ENCODE data around the gene TBRG4.
"Not testable (repeated sequence)": the region's sequence is repeated elsewhere in the genome, so short reads cannot be mapped to it uniquely, and the experiment has no call there.

The TBRG4 gene

GRCh38 chr7:45118889-45119331 is 7.4 kb upstream of the TBRG4 start:
- ChIA-PET CTCF (interaction anchor here (8.2 kb wide), 1 partner anchor 17 kb away, joined by 41 read pairs; no protein-coding TSS in a partner anchor), POLR2A (no interaction called here)
- TF ChIP-seq CTCF (IDR thresholded peaks at IDR 0.05; ENCODE audit: control extremely low read depth, extremely low read depth, low read depth, missing control alignments) = no peak
- no peak for DNase-seq (ENCODE audit: extremely low spot score)

GRCh38 chr7:45118292-45118691 is 6.8 kb upstream of the TBRG4 start:
- no peak for DNase-seq (ENCODE audit: extremely low spot score)
- ChIA-PET POLR2A (no interaction called here), CTCF (interaction anchor here (8.2 kb wide), 1 partner anchor 18 kb away, joined by 41 read pairs; no protein-coding TSS in a partner anchor)
- no peak for TF ChIP-seq CTCF (IDR thresholded peaks at IDR 0.05; ENCODE audit: control extremely low read depth, extremely low read depth, low read depth, missing control alignments)

- DNase-seq (ENCODE audit: extremely low spot score) = no peak
- TF ChIP-seq CTCF (IDR thresholded peaks at IDR 0.05; ENCODE audit: control extremely low read depth, extremely low read depth, low read depth, missing control alignments) = no peak
- POLR2A ChIA-PET = no interaction called here
- CTCF ChIA-PET = interaction anchor here (8.2 kb wide), 1 partner anchor 19 kb away, joined by 41 read pairs; no protein-coding TSS in a partner anchor
Measured at GRCh38 chr7:45117582-45117981, 6.1 kb upstream of the TBRG4 start.

GRCh38 chr7:45116048-45116447 is 4.6 kb upstream of the TBRG4 start:
- DNase-seq (ENCODE audit: extremely low spot score) = no peak
- CTCF ChIA-PET = interaction anchor here (1.0 to 8.2 kb wide), 4 partner anchors 15 to 259 kb away, joined by 3 to 41 read pairs (median 4); no protein-coding TSS in a partner anchor
- POLR2A ChIA-PET = interaction anchor here (0.6 kb wide), 1 partner anchor 19 kb away, joined by 3 read pairs; no protein-coding TSS in a partner anchor
- no peak for TF ChIP-seq CTCF (IDR thresholded peaks at IDR 0.05; ENCODE audit: control extremely low read depth, extremely low read depth, low read depth, missing control alignments)

- TF ChIP-seq CTCF (IDR thresholded peaks at IDR 0.05; ENCODE audit: control extremely low read depth, extremely low read depth, low read depth, missing control alignments) = no peak
- CTCF ChIA-PET = interaction anchor here (0.9 to 8.2 kb wide), 2 partner anchors 11 to 21 kb away, joined by 3 to 41 read pairs; no protein-coding TSS in a partner anchor
- DNase-seq (ENCODE audit: extremely low spot score) = no peak
- POLR2A ChIA-PET = interaction anchor here (0.5 kb wide), 1 partner anchor 241 kb away, joined by 4 read pairs; no protein-coding TSS in a partner anchor
Measured at GRCh38 chr7:45114926-45115325, 3.4 kb upstream of the TBRG4 start.

- CTCF ChIA-PET = interaction anchor here (0.9 to 8.2 kb wide), 3 partner anchors 9 to 22 kb away, joined by 3 to 41 read pairs (median 3); no protein-coding TSS in a partner anchor
- not testable (repeated sequence) for DNase-seq (ENCODE audit: extremely low spot score)
- POLR2A ChIA-PET = interaction anchor here (0.5 kb wide), 1 partner anchor 240 kb away, joined by 4 read pairs; no protein-coding TSS in a partner anchor
Measured at GRCh38 chr7:45114257-45114656, 2.8 kb upstream of the TBRG4 start.

- TF ChIP-seq CTCF (IDR thresholded peaks at IDR 0.05; ENCODE audit: control extremely low read depth, extremely low read depth, low read depth, missing control alignments) = no peak
- POLR2A ChIA-PET = interaction anchor here (1.2 kb wide), 1 partner anchor 23 kb away, joined by 3 read pairs; no protein-coding TSS in a partner anchor
- no peak for DNase-seq (ENCODE audit: extremely low spot score)
- CTCF ChIA-PET = interaction anchor here (1.3 kb wide), 1 partner anchor 11 kb away, joined by 3 read pairs; no protein-coding TSS in a partner anchor
Measured at GRCh38 chr7:45112648-45113047, 1.2 kb upstream of the TBRG4 start.

Measured in GM10248 (cell line).